Measurements from ENCODE around the gene RIMS4. TPM values are rescaled to one million over a fixed set of nuclear protein-coding genes. Genes with fewer than 3 reads are reported as not detected.

RIMS4 gene
- total RNA-seq, 1 donor from 2014 or later, result 6.4 TPM

DNA sequence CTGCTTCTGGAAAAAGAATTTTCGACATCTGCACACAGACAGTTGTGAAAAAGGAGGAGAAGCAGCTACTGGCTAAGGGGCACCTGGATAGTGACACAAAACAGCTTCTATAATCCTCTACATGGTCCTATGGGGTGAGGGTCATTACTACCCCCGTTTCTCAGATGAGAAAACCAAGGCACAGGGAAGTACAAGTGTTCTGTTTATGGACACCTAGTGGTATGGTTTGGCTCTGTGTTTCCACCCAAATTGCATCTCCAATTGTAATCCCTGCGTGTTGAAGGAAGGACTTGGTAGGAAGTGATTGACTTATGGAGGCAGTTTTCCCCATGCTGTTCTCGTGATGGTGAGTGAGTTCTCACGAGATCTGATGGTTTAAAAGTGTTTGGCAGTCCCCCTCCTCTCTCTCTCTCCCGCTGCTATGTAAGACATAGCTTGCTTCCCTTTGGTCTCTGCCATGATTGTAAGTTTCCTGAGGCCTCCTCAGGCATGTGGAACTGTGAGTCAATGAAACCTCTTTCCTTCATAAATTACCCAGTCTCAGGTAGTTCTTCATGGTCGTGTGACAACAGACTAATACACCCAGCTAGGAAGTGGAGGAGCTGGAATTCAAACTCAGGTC lies 67.2 kb downstream of the RIMS4 start:
- Histone ChIP-seq H3K27me3 (no peaks in the 10 kb centered on the region), H3K36me3 (no peaks in the 10 kb centered on the region), H3K27ac (no peak overlapping the region), H3K4me3 (no peak overlapping the region), H3K4me1 (peaks cover 27% of the 10 kb centered on the region), H3K9me3 (no peaks in the 10 kb centered on the region)
- no peak for TF ChIP-seq POLR2A (IDR thresholded peaks at IDR 0.05)
- TF ChIP-seq POLR2AphosphoS5 (IDR thresholded peaks at IDR 0.05; ENCODE audit: insufficient read depth in 1 of 2, low read depth in 1 of 2), result no peak
- TF ChIP-seq, protein P1, sequence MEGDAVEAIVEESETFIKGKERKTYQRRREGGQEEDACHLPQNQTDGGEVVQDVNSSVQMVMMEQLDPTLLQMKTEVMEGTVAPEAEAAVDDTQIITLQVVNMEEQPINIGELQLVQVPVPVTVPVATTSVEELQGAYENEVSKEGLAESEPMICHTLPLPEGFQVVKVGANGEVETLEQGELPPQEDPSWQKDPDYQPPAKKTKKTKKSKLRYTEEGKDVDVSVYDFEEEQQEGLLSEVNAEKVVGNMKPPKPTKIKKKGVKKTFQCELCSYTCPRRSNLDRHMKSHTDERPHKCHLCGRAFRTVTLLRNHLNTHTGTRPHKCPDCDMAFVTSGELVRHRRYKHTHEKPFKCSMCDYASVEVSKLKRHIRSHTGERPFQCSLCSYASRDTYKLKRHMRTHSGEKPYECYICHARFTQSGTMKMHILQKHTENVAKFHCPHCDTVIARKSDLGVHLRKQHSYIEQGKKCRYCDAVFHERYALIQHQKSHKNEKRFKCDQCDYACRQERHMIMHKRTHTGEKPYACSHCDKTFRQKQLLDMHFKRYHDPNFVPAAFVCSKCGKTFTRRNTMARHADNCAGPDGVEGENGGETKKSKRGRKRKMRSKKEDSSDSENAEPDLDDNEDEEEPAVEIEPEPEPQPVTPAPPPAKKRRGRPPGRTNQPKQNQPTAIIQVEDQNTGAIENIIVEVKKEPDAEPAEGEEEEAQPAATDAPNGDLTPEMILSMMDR (IDR thresholded peaks at IDR 0.05), result no peak
- DNase-seq (ENCODE audit: extremely low spot score in 2 of 2), result no peak
- intact Hi-C loops (cut with DNase I), result no loop called here

DNA sequence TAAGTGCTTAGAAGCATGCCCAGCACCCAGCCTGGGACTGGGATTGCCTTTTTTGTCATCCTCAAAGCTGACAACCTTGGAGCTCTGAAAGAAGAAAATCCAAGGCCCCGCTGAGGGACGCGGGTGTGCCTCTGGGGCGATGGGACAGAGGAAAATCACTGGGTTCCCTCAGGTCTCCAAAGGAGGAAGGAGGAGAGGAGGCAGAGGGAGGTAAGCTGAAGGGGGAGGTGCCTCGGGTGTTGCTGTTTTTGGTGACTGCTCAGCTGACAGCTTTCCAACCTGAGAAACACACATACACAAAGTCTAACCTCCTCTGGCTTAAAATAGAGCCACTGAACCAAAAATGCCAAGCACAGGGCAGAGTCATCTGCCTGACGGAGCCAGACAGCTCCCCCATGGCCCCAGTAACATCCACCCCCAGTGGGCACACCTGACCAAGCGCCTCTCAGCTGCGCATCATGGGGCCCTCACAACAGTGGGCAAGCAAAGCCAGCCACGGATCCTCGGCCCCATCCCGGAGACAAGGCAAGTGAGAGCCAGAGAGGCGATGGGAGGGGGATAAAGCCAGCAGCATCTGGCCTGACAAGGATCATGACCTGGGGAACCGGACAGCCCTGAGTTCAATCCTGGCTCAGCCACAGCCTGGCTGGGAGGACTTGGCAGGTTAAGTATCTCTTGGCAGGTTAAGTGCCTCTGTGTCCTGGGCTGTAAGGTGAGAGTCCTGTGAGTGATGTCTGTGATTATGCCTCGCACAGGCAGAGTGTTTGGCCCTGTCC lies 67.9 kb downstream of the RIMS4 start:
- intact Hi-C loops (cut with DNase I), result no loop called here
- TF ChIP-seq POLR2A (IDR thresholded peaks at IDR 0.05) (no peak), POLR2AphosphoS5 (IDR thresholded peaks at IDR 0.05; ENCODE audit: insufficient read depth in 1 of 2, low read depth in 1 of 2) (no peak)
- TF ChIP-seq, protein P1 (IDR thresholded peaks at IDR 0.05), result no peak
- peaks cover 22% of the 10 kb centered on the region for H3K4me1 ChIP-seq

GRCh38 chr20:44739942-44740341 lies 70.4 kb downstream of the RIMS4 start:
- DNase-seq (ENCODE audit: extremely low spot score in 2 of 2), result no peak
- Histone ChIP-seq H3K27ac (no peak overlapping the region), H3K4me3 (no peak overlapping the region), H3K9me3 (no peaks in the 10 kb centered on the region), H3K27me3 (no peaks in the 10 kb centered on the region), H3K4me1 (no peaks in the 10 kb centered on the region), H3K36me3 (no peaks in the 10 kb centered on the region)
- intact Hi-C loops (cut with DNase I), result no loop called here
- no peak for TF ChIP-seq POLR2A (IDR thresholded peaks at IDR 0.05)
- TF ChIP-seq, protein P1 (IDR thresholded peaks at IDR 0.05), result no peak
- TF ChIP-seq POLR2AphosphoS5 (IDR thresholded peaks at IDR 0.05; ENCODE audit: insufficient read depth in 1 of 2, low read depth in 1 of 2), result no peak

More for the DNA sequence above, 67.9 kb downstream of the RIMS4 start:
- Histone ChIP-seq H3K9me3 (no peaks in the 10 kb centered on the region), H3K4me3 (no peak overlapping the region), H3K27ac (no peak overlapping the region), H3K36me3 (no peaks in the 10 kb centered on the region), H3K27me3 (no peaks in the 10 kb centered on the region)
- no peak for DNase-seq (ENCODE audit: extremely low spot score in 2 of 2)

GRCh38 chr20:44738813-44739477 lies 71.4 kb downstream of the RIMS4 start:
- Histone ChIP-seq H3K27ac (no peak overlapping the region), H3K9me3 (no peaks in the 10 kb centered on the region), H3K4me3 (no peak overlapping the region), H3K36me3 (no peaks in the 10 kb centered on the region), H3K4me1 (no peaks in the 10 kb centered on the region), H3K27me3 (no peaks in the 10 kb centered on the region)
- intact Hi-C loops (cut with DNase I), result no loop called here
- DNase-seq (ENCODE audit: extremely low spot score in 2 of 2), result no peak
- TF ChIP-seq POLR2AphosphoS5 (IDR thresholded peaks at IDR 0.05; ENCODE audit: insufficient read depth in 1 of 2, low read depth in 1 of 2), result no peak
- TF ChIP-seq POLR2A (IDR thresholded peaks at IDR 0.05), result no peak
- TF ChIP-seq, protein P1 (IDR thresholded peaks at IDR 0.05), result no peak
